Activated CD4-positive, alpha-beta T cell treated with anti-CD3 and anti-CD28 coated beads, Interleukin-2, amount 50 U/mL, for 4 hours (primary cell): ENCODE results near the gene NPRL2.

ENCODE experiments used
- DNase-seq, 2 experiments: peaks; one replicate each; pipeline ENCODE4 v3.0.0-alpha.2; 2020

The NPRL2 gene

DNA sequence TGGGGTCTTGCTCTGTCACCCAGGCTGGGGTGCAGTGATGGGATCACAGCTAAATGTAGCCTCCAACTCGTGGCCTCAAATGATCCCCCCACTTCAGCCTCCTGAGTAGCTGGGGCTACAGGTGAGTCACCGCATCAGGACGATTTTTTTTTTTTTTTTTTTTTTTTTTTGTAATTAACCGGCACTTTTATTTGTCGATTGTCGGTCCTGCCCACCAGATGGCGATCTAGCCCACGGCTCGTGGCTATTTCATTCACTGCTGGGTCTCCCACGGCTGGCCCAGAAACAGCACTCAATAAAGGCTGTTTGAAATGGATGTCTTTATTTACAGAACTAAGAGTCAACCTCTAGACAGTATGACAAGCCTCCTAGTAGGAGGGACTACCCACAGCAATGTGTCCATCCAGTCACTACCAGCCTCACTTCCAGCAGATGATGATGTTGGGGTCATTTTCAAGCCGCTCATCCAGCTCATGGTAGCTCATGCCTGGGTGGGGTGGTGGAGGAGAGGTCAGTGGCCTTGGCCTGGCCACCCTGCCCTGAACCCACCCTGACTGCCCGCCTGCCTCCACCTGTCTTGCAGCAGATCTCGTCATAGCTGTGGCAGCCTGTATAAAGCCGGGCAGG lies 3.3 kb downstream of the NPRL2 start:
- peak; percentile 73 to 74 for DNase-seq

DNA sequence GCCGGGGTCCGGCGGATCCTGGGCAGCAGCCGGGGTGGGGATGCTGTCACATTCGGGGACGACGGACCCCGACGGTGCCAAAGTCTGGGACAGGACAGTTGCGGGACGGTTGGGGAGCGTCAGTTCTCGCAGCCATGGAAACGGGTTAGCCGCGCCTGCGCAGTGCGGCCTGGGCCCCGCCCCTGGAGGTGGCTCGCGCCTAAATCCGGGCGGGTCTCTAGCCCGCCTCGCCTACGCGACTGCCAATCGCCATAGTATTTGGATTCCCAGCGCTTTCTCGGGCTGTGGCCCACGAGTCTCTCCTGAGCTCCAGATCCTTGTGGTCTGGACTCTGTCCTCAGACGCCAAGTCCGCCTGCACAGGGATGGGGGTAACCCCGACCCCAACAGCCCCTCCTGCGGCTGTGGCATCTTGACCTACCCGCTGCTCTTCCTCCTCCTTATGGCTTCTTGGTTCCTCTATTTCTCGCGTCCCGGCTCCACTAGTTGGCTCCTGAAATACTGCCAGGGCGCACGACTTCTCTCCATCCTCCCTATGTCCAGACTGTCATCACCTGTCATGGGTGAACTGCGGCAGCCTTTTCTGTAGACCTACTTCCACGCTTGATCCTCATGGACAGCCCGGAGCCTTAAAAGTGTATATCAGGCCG lies 4.9 kb downstream of the NPRL2 start, which contains the start of gene ZMYND10:
TSS of gene ZMYND10 (minus strand) at position 147 of the 649 bp plus-strand sequence. CDS start 153 bp downstream, outside the sequence.
- DNase-seq: peak; percentile 66 to 69

DNA sequence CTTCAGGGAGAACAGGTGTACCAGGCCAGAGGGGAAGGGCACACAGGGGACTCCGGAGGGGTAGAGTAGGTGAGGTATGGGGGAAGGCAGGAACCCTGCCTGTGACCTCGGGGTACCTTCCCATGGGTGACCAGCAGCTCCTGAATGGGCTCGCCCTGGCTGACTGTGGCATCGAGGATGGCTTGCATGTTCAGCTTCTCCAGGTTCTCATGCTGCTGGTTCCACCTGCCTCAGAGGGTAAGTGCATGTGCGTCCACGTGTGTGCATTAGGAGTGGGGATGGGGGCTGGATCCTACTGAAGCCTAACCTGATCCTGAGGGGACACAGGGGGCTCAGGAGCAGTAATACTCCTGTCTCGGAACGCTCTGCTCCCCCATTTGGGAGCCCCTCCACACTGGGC lies 5.6 kb downstream of the NPRL2 start:
- DNase-seq: no peak

DNA sequence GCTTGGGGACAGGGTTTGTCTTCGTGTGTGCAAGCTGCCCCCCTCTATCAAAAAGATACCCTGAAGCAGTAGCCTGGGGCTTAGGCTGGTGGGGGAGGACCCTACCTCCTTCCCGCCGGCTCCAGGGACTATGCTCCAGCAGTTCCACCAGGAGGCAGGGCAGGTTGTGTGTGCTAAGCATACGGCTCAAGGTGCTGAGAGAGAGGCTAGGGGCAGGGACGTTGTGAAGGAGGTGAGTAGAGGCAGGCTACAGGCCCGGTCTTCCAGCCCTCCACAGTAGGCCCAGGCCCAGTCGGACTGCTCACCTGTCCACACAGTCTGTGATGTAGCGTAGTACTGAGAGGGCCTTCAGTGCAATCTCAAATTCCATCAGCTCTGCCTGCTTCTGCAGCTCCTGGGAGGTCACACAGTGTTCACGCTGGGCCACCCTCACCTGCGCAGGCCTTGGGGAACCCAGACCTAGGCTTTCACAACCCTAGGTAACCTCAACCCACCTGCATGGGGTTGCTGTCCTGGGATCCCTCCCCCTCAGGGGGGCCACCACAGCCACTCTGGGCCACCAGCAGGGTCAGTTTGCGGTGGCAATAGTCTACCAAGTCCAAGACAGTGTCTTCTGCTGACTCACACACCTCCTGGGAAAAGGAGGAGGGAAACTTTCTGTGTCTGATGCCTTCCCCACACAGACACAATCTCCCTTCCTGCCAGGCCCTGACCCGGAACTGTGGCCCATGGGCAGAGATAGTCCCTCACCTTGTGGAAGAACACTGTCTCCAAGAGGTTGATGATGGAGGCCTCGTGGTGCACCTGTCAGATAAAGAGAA lies 7.6 kb downstream of the NPRL2 start:
- no peak for DNase-seq

DNA sequence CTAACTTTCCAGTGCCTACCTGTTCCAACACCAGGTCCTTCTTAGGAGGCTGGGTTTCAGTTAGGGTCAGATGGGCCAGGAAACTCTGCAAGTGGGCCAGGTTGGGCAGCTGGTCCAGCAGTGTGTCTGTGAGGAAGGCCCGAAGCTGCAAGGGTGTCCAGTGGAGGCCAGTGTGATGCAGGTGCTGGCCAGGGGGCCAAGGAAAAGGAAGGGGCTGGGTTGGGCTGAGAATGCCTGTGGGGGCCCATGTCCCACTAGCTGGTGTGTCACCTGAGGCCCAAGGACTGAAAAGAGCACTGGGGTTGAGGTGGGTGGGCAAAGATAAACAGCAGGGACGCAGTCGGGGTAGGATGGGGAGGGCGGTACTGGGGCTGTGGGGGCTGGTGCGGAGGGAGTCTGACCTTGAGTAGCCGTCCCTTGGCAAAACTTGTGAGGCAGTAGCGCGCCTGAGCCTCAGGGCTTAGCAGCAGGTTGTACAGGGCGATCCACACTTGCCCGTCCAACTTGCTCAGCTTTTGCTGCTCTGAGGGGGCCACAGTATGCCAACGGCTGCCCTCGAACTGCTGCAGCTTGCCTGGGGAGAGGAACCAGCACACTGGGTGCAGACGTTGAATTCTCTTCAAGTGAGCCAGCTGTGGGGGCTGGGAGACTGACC lies 8.5 kb downstream of the NPRL2 start:
- no peak for DNase-seq

DNA sequence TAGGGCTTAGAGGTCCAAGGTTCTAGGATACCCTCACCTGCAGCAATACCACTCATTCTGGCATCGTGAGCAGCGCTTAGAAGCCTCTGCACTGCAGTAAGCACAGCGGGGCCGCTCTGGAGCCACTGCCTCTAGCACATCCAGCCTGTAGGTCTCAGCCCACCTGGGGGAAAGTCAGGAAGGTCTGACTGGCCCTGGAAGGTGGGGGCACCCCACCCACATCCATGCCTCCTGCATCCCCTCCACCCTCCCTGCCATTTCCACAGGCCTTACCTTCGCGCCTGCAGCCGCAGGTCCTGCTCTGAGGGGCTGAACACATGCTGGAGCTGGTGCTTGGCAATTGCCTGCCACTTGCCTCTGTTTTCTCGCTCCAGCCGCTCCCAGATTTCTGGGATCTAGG lies 9.0 kb downstream of the NPRL2 start:
- DNase-seq: no peak

DNA sequence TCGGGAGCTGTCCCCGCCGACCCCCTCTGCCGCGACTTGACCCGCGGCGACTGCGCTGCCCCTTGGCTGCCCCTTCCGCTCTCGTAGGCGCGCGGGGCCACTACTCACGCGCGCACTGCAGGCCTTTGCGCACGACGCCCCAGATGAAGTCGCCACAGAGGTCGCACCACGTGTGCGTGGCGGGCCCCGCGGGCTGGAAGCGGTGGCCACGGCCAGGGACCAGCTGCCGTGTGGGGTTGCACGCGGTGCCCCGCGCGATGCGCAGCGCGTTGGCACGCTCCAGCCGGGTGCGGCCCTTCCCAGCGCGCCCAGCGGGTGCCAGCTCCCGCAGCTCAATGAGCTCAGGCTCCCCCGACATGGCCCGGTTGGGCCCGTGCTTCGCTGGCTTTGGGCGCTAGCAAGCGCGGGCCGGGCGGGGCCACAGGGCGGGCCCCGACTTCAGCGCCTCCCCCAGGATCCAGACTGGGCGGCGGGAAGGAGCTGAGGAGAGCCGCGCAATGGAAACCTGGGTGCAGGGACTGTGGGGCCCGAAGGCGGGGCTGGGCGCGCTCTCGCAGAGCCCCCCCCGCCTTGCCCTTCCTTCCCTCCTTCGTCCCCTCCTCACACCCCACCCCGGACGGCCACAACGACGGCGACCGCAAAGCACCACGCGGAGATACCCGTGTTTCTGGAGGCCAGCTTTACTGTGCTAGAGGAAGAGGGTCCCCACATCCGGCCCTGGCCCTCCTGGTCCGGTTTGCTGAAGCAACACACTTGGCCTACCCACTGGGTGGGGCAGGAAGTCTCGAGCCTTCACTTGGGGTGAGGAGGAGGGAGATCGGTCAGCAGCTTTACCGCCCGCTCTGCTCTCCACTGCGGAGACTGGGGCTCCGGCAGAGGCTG lies 9.9 kb downstream of the NPRL2 start, which contains the start of gene RASSF1:
TSS of gene RASSF1 (minus strand) at position 389 of the 882 bp plus-strand sequence. CDS start at position 358, 31 bp downstream.
- peak; percentile 35 to 40 for DNase-seq

DNA sequence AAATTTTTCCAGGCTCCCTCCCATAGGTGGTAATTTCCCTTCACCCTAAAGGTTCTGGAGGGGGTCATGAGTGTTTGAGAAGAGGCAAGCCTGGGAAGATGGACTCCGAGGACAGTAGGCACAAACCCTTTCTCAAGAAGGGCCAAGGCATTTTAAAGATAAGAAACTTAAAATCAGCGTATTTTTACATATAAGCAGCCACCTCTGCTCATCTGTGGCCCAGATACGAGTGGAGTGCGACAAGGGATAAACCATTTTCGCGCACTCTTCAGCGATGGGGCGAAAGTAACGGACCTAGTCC lies 10.5 kb downstream of the NPRL2 start:
- no peak for DNase-seq

DNA sequence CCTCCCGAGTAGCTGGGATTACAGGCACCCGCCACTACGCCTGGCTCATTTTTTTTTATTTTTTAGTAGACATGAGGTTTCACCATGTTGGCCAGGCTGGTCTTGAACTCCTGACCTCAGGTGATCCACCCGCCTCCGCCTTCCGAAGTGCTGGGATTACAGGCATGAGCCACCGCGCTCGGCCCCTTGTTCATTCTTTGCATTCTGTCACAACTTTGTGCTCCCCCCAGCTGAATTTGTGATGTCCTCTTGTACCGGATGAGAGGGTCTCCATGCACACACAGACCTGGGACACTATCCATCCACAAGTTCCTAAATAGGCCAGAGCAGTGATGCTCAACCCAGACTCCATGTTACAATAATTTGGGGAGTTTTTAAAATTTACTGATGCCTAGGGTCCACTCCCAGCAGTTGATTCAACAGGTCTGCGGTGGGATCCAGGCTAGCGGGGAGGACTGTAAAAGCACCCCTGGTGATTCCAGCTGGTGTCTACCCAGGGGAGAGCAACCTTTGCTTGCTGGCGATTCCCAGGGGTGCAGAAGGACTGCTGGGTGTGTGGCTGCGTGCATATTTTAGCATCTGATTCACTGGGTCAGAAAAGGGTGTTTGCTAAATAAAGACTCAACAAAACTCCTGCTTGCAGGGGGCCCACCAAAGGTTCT lies 11.0 kb downstream of the NPRL2 start:
- DNase-seq: no peak

DNA sequence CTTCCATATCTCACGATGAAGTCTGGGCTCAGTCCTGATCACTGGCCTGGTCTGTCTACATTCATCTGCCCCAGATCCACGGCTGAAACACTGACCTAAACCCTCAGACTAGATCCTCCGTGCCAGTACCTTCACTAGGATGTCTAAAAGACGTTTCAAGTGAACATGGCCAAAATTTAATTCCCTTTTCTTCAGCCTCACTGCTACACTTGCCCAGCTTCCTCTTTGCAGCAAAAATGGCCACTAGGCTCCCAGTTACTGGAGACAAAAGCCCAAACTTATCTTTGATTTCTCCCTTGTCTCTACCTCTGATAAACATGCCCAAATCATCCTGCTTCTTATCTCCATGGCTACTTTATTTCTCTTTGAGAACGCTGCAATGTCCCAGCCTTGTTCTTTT lies 11.6 kb downstream of the NPRL2 start:
- DNase-seq: no peak

DNA sequence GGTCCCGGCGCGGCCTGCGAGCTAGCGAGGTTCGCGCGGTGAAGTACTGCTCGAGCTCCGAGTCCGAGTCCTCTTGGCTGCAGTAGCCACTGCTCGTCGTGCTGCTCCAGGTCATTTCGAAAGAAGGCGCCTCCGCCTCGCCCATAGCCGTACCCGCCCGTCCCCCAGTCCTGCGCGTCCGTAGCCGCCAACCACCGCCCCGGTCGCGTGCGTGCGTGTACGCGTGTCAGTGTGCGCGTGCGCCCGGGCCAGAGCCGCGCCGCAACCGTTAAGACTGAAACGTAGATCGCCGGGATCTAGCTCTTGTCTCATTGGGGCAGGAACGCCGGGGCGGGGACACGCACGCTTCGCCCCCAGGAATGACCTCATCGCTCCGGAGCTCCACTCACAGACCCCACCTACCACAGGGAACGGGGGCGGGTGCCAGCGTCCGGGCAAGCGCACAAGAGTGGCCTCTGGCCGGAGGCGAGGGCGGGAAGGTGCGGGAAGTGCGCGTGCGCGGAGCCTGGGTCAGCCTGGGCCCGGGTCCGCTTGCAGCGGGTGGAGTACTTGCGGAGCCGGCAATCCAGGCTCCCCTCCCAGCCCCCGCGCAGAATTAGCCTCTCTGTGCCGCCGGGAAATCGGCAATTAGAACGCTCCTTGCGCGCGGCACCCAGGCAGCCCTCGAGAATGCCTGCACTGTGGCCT lies 13.3 kb downstream of the NPRL2 start:
- peak; percentile 90 to 92 for DNase-seq

DNA sequence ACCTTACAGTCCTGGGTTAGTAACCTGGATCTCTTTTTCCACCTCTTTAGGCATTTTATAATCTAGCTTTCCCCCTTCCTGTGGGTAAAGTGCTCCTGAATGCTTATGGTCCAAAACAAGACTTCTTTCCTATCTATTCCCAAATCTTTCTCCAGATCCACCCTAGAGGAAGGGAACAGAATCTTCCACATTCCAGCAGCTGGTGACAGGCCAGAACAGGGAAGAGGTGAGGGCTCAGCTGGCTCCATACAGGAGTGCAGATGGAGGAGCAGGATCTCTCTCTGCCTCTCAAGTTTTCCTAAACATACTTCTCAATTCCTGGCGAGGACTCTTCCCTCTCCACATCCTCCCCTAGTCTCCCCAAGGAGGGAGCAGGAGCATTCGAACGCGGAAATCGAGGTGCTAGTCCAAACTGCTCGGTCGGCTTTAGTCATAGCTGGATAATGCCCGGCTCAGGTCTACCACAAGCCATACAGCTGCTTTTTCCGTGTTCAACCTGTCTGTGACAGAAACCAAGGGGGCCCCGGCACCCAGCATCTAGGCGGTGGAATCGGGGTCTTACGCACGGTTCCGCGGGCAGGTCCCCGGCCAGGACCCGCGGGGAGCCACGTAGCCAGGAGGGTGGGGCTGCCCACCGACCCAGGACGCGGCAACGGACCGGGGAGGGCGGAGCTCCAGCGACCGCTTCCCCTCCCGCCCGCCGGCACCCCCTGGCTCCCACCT lies 14.0 kb downstream of the NPRL2 start:
- DNase-seq: peak; percentile 37 to 44

DNA sequence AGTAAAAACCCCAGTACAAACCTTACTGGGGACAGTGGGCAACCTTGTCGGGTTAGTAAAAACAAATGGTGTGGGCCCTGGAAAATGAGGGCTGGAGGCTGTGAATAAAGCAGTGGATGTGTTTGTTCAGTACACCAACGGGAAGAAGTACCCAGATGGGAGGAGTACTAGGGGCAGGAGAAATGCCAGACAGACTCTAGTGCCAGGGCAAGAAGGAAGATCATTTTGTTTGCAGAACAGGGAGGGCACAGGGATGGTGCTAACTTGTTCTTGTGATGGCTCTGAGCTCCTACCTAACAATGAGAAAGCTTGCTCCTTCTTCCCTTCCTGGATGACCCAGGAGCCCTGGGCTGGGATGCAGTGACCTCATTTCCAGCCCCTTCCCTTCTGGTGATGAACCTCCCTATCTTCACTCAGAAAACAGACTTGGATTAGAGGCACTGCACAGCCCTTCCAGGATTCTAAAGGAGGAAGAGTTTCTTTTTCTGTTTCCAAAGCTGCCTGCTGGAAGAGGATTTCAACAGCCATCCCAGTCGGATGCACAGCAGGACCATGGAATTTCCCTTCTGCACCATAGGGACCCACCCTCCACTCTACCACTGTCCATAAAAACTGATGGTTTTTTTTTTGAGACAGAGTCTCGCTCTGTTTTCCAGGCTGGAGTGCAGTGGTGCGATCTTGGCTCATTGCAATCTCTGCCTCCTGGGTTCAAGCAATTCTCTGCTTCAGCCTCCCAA lies 16.1 kb downstream of the NPRL2 start:
- no peak for DNase-seq

DNA sequence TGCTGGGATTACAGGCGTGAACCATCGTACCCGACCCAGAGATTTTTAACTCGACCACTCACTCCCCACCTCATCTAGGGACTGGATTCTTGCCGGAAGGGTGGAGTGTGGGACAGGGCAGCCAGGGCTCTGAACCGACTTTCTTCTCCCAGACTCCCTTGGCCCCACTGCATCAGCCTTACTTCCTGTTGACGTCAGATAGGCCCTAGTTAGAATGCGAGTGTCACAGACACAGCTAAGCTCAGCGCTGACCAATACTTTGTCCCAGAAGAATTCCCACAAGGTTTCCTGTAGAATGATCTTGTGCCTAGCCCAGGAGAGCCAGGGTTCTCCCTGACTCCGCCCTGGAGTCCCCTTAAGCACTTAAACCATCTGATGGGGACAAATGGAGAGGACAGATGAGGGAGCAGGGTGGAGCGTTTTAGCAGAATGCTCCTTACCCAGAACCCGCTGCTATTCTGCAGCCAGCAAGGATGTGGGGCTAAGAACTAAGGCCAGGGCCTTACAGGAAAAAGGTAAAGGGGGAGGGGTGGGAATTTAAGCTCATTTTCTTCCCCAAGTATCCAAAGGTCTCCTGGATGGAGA lies 16.7 kb downstream of the NPRL2 start:
- DNase-seq: no peak

DNA sequence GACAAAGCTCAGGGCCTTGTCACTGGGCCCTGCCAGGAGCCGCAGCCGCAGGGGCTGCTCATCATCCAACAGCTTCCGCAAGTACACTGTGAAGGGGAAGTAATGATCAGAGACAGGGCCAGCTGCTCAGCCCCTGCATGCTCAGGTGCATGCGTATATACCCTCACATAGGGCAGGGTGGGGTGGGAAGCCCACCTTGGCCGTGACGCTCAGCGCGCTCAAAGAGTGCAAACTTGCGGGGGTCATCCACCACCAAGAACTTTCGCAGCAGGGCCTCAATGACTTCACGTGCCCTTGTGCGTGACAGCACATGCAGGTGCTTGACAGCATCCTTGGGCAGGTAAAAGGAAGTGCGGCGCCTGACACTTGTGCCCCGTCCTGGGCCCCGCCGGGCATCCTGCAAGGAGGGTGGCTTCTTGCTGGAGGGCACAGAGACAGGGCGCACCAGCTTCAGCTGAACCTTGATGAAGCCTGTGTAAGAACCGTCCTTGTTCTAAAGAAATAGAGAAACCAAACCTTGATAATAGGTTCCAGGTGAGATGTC lies 19.1 kb downstream of the NPRL2 start:
- DNase-seq: no peak

DNA sequence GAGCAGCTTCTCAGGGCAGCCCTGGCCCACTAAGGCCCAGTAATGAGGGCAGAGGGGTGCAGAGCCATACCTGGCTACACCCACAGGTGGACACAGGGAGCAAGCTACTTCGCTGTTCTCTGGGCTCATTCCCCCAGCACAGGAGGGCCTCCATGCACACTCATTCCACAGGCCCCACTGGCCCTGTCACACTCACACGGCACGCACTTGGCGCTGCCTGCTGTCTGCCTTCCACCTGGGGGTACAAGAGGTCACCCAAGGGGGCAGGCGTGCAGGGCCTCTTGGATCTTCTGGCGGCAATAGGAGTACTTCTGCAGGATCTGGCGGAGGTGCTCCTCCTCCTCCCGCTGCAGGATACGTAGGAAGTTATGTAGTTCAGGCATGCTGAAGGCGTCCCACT lies 20.2 kb downstream of the NPRL2 start:
- DNase-seq: no peak

DNA sequence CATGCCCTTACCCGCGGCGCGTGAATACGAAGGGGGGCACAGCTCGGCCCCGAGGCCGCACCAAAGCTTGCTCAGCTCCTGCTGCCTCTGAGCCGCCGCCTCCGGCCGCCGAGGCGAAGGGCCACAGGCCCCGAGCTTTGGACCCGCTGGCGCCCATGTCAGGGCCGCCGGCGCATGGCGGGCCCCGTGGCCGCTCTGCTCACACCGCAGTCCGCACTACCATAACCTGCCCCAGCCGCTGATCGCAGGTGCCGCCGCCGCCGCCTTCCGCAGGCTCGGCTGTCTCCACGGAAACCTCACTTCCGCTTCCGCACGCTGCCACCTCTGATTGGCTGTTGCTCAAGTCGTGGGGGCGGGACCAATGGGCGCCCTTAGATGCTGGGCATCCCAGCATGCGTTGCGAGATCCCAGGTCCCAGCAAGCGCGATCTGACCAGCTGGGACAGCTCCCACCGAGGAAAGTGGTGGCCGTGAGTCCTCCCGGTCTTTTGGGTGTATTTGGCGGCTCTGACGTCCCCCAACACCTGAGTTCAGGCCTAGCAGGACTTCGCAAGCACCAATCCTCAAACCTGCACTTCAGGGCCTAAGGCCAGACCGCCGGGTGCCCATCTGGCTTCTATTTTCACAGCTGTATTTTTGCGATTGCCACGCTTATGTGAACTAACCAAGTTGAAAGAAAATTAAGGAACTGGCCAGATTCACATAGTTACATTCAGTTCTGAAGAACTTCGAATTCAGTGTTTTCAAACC lies 22.5 kb downstream of the NPRL2 start, which contains the start of gene TUSC2:
TSS of gene TUSC2 (minus strand) at position 281 of the 749 bp plus-strand sequence. CDS start at position 157, 124 bp downstream.
- DNase-seq: peak; percentile 92 to 93

DNA sequence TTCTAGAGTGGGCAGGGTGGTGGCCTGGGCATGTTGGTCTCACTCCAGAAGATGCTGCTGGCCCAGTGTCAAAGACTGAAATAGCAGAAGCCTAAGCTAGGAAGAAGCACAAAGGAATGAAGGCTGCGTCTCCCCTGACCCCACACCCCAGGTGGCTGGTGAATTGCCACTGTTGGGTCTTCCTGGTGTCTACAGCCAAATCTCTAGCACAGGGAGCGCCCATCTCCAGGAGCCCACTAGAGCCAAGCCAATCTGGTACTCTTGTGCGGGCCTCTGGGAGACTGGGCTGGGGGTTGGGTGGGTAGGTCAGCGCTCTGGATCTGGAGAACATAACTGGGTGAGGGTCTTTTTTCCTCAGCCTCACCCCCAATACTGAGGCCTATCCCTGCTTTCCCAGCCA lies 23.4 kb downstream of the NPRL2 start:
- DNase-seq: no peak
